Coronary artery (tissue), 2 donors: ENCODE results near the gene CHPF.

ENCODE experiments used
- DNase-seq: peaks from one replicate; pipeline ENCODE4 v3.0.0-alpha.2; 2017; ENCODE audit warnings: low spot score
- H3K27ac ChIP-seq, 2 donors: fragments of 200-600 bp; sonication (generic); one replicate each; pipeline ENCODE4 v1.5.1; 2016 to 2019
- H3K4me3 ChIP-seq: fragments of 200-600 bp; sonication (generic); 2 replicates; pipeline ENCODE4 v1.5.1; 2016; ENCODE audit warnings: mild to moderate bottlenecking, moderate library complexity
- TF ChIP-seq, protein P1 (sequence below): fragments of 200-600 bp; sonication (generic); IDR thresholded peaks from one replicate; pipeline ENCODE4 v1.5.1; 2019; ENCODE audit warnings: antibody characterized with exemption

CHPF gene

DNA sequence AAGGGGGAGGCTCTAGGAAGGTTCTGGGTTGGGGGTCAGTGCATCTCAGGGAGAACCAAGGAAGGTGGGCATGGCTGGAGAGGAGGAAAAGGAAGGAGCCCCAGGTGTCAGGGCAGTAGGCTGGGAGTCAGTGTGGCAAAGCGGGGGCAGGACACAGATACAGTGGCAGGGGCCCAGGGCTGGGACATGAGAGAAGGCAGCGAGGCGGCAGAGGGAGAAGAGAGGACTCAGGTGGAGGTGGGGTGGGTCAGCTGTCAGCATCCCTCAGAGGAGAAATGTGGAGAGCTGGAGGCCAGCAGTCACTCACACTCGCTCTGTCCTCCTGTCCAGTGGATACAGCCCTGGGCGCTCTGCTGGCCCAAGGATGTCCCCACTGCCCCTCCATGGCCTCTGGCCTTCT, 50.5 kb downstream of the CHPF start:
- Histone ChIP-seq H3K27ac (peak overlapping the region in 1 of 2 donors; percentile 98), H3K4me3 (no peak overlapping the region)
- TF ChIP-seq, protein P1, sequence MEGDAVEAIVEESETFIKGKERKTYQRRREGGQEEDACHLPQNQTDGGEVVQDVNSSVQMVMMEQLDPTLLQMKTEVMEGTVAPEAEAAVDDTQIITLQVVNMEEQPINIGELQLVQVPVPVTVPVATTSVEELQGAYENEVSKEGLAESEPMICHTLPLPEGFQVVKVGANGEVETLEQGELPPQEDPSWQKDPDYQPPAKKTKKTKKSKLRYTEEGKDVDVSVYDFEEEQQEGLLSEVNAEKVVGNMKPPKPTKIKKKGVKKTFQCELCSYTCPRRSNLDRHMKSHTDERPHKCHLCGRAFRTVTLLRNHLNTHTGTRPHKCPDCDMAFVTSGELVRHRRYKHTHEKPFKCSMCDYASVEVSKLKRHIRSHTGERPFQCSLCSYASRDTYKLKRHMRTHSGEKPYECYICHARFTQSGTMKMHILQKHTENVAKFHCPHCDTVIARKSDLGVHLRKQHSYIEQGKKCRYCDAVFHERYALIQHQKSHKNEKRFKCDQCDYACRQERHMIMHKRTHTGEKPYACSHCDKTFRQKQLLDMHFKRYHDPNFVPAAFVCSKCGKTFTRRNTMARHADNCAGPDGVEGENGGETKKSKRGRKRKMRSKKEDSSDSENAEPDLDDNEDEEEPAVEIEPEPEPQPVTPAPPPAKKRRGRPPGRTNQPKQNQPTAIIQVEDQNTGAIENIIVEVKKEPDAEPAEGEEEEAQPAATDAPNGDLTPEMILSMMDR, result no peak
- no peak for DNase-seq

DNA sequence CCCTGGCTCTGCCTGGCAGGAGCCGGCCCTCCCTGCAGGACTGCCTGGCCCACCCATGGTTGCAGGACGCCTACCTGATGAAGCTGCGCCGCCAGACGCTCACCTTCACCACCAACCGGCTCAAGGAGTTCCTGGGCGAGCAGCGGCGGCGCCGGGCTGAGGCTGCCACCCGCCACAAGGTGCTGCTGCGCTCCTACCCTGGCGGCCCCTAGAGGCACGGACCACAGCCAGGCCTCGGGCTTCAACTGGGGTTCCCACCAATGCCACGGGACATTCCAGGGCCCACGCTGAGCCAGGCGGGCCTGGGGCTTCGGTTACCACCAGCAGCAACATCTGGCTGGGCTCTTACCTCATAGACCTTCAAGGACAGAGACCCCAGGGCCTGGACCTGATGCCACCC, 51.0 kb downstream of the CHPF start:
- Histone ChIP-seq H3K4me3 (no peak overlapping the region), H3K27ac (no peak overlapping the region)
- TF ChIP-seq, protein P1, result no peak
- DNase-seq, result no peak

DNA sequence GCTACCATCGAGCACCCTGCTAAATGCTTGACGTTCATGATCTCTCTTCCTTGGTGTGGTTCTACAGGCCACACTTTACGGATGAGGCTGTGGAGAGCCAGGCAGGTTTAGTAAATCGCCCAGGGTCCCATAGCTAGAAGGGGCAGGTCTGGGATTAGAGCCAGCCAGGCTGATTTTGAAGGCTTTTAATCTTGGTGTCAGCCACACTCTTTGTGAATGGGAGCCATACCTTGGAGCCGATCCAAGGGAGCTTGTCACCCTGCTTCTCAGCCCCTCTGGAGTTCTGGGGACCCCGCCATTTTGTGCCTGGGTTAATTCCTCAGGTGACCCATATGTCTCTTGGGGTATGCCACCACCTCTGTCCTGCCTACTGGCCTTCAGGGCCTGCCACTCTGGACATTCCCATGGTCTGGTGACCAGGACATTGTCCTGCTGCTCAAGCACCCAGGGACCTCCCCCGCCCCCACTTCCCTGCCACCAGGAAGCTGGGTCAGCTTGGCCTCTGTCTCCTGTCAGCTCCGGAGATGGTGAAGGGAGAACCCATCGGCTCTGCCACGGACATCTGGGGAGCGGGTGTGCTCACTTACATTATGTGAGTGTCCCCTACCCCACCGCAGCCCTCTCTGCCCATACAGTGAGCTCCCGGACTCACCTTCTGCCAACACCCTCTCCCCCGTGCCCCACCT, 52.2 kb downstream of the CHPF start:
- Histone ChIP-seq H3K4me3 (no peak overlapping the region), H3K27ac (peak overlapping the region in 1 of 2 donors; percentile 35)
- no peak for DNase-seq
- TF ChIP-seq, protein P1, result no peak

DNA sequence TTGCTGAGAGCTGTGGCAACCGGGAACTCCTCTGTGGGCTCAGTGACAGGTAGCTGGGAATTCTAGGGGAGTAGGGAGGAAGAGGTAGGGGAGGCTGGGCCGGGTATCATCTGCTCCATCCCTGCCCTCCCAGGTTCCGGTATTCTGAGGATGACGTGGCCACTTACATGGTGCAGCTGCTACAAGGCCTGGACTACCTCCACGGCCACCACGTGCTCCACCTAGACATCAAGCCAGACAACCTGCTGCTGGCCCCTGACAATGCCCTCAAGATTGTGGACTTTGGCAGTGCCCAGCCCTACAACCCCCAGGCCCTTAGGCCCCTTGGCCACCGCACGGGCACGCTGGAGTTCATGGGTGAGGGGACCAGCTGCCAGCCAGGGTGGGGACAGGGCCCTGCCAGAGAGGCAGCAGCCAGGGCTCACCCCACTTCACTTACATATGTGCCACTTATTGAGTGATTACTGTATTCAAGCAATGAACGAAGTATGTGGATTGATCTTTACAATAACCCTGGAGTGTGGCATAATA, 52.9 kb downstream of the CHPF start:
- Histone ChIP-seq H3K4me3 (no peak overlapping the region), H3K27ac (no peak overlapping the region)
- DNase-seq, result no peak
- TF ChIP-seq, protein P1, result no peak

DNA sequence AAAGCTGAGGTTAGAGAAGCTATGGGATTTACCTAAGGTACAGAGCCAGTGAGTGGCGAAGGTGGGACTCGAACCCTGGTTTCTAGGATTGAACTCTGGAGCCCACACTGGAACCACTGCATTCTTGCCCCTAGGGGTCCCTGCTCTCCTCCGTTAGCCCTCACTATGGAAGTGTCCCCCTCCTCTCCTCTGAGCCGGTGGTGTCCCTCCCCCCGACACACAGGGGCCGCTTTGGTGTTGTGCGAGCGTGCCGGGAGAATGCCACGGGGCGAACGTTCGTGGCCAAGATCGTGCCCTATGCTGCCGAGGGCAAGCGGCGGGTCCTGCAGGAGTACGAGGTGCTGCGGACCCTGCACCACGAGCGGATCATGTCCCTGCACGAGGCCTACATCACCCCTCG, 53.4 kb downstream of the CHPF start:
- Histone ChIP-seq H3K27ac (peak overlapping the region in 1 of 2 donors; percentile 32), H3K4me3 (no peak overlapping the region)
- DNase-seq, result no peak
- TF ChIP-seq, protein P1, result no peak

DNA sequence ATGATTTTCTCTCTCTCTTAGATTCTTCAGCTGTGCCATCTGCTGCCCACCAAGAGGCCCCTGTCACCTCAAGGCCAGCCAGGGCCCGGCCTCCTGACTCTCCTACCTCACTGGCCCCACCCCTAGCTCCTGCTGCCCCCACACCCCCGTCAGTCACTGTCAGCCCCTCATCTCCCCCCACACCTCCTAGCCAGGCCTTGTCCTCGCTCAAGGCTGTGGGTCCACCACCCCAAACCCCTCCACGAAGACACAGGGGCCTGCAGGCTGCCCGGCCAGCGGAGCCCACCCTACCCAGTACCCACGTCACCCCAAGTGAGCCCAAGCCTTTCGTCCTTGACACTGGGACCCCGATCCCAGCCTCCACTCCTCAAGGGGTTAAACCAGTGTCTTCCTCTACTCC, 54.3 kb downstream of the CHPF start:
- DNase-seq, result no peak
- TF ChIP-seq, protein P1, result no peak
- Histone ChIP-seq H3K4me3 (no peak overlapping the region), H3K27ac (peak overlapping the region in 1 of 2 donors; percentile 16)
